H1 (cell line): ENCODE measurements around the gene SPTBN1. TPM values are rescaled to one million over a fixed set of nuclear protein-coding genes. Genes with fewer than 3 reads are reported as not detected.

ENCODE experiments used
- CTCF ChIA-PET: fragments of 300-600 bp; sonication (Branson Sonifier 250); formaldehyde crosslinking; loops from one replicate; lab custom pipeline; 2021; ENCODE audit not compliant: partially characterized antibody; lab: Charles Lee
- POLR2A ChIA-PET: fragments of 300-600 bp; sonication (Branson Sonifier 250); formaldehyde crosslinking; loops from one replicate; lab custom pipeline; 2021; ENCODE audit warnings: inconsistent platforms; ENCODE audit not compliant: partially characterized antibody; lab: Charles Lee
- DNase-seq, 2 experiments: peaks; one replicate each; pipeline versions ENCODE4 v3.0.0 to v3.0.0-alpha.2; 2010 to 2022; ENCODE audit warnings: low spot score in 2 of 2, low read depth in 1 of 2, mixed read lengths in 1 of 2
- FAIRE-seq: peaks from 2 replicates; lab custom pipeline; 2011; peaks lifted over from hg19 to GRCh38; lab: Jason Lieb, UNC
- H2AFZ ChIP-seq: 2 replicates; pipeline ENCODE4 v1.8.1; 2012; ENCODE audit warnings: low read length, inconsistent platforms
- H2AK5ac ChIP-seq: 2 replicates; pipeline ENCODE4 v1.6.1; 2013; ENCODE audit warnings: low read depth, low read length
- H2BK120ac ChIP-seq: replicated peaks from 2 replicates; pipeline ENCODE3; 2013; ENCODE audit warnings: low read depth, low read length, inconsistent platforms
- H2BK12ac ChIP-seq: 2 replicates; pipeline ENCODE4 v1.6.1; 2013; ENCODE audit warnings: low read depth, low read length
- H2BK15ac ChIP-seq: 2 replicates; pipeline ENCODE4 v1.6.1; 2013; ENCODE audit warnings: low read length
- H2BK20ac ChIP-seq: 2 replicates; pipeline ENCODE4 v1.6.1; 2013; ENCODE audit warnings: low read length
- H2BK5ac ChIP-seq: 2 replicates; pipeline ENCODE4 v1.6.1; 2013; ENCODE audit warnings: low read depth, low read length
- H3K14ac ChIP-seq: 2 replicates; pipeline ENCODE4 v1.6.1; 2013; ENCODE audit warnings: inconsistent platforms; ENCODE audit not compliant: insufficient read length
- H3K18ac ChIP-seq: 2 replicates; pipeline ENCODE4 v1.6.1; 2013; ENCODE audit warnings: low read length; ENCODE audit errors: extremely low read depth
- H3K23ac ChIP-seq: 2 replicates; pipeline ENCODE4 v1.6.1; 2013; ENCODE audit warnings: inconsistent platforms; ENCODE audit not compliant: insufficient read length
- H3K23me2 ChIP-seq: 2 replicates; pipeline ENCODE4 v1.6.1; 2013; ENCODE audit warnings: low read depth, low read length
- H3K27ac ChIP-seq: 2 replicates; pipeline ENCODE4 v1.6.1; 2011; ENCODE audit warnings: low read depth, low read length, inconsistent platforms
- H3K27me3 ChIP-seq, 4 experiments: replicated peaks in 1 of 4; 1 replicate in 1 of 4; 2 replicates in 3 of 4; pipeline versions ENCODE4 v1.6.1 to v1.8.1; 2011 to 2013; ENCODE audit warnings: low read length in 3 of 4, mild to moderate bottlenecking in 3 of 4, inconsistent platforms in 2 of 4, mixed read lengths in 2 of 4, moderate library complexity in 1 of 4; ENCODE audit not compliant: control insufficient read depth in 3 of 4, insufficient read depth in 3 of 4; ENCODE audit errors: extremely low read depth in 1 of 4
- H3K36me3 ChIP-seq, 4 experiments: 2 replicates each; pipeline versions ENCODE4 v1.6.1 to v1.8.1; 2011 to 2013; ENCODE audit warnings: mild to moderate bottlenecking in 4 of 4, low read length in 3 of 4, moderate library complexity in 2 of 4, control low read depth in 1 of 4, inconsistent platforms in 1 of 4; ENCODE audit not compliant: insufficient read depth in 4 of 4, control insufficient read depth in 2 of 4
- H3K4ac ChIP-seq: replicated peaks from 2 replicates; pipeline ENCODE3; 2013; ENCODE audit warnings: low read length, low read depth, mixed read lengths, inconsistent platforms; ENCODE audit not compliant: insufficient read length
- H3K4me1 ChIP-seq, 4 experiments: replicated peaks in 1 of 4; 1 replicate in 1 of 4; 2 replicates in 3 of 4; pipeline versions ENCODE4 v1.6.1 to v1.8.1; 2011 to 2013; ENCODE audit warnings: low read length in 3 of 4, inconsistent platforms in 2 of 4, mixed read lengths in 1 of 4; ENCODE audit not compliant: insufficient read depth in 4 of 4, control insufficient read depth in 3 of 4
- H3K4me2 ChIP-seq, 2 experiments: 2 replicates each; pipeline versions ENCODE4 v1.6.1 to v1.8.1; 2011 to 2013; ENCODE audit warnings: low read depth in 2 of 2, low read length in 2 of 2, control low read depth in 1 of 2, inconsistent platforms in 1 of 2, mild to moderate bottlenecking in 1 of 2; ENCODE audit not compliant: insufficient read depth in 1 of 2
- H3K4me3 ChIP-seq, 4 experiments: fragments of 200-600, 300-600 bp in 1 of 4; sonication (generic), shearing (Covaris generic), sonication (Bioruptor Twin) in 1 of 4; 2 replicates each; pipeline versions ENCODE4 v1.5.1 to v1.8.1; 2011 to 2016; ENCODE audit warnings: low read length in 4 of 4, low read depth in 3 of 4, control low read depth in 2 of 4, inconsistent platforms in 2 of 4, mild to moderate bottlenecking in 2 of 4, mixed read lengths in 1 of 4, moderate library complexity in 1 of 4; ENCODE audit not compliant: insufficient read depth in 2 of 4; ENCODE audit errors: extremely low read depth in 1 of 4
- H3K56ac ChIP-seq: replicated peaks from 2 replicates; pipeline ENCODE3; 2013; ENCODE audit warnings: low read depth, mild to moderate bottlenecking, mixed read lengths, low read length, inconsistent platforms; ENCODE audit not compliant: insufficient read length
- H3K79me1 ChIP-seq: 2 replicates; pipeline ENCODE4 v1.6.1; 2013; ENCODE audit warnings: low read depth, low read length, control low read depth
- H3K79me2 ChIP-seq, 2 experiments: 2 replicates each; pipeline versions ENCODE4 v1.6.1 to v1.8.1; 2012 to 2013; ENCODE audit warnings: low read length in 2 of 2, mild to moderate bottlenecking in 2 of 2, inconsistent platforms in 1 of 2; ENCODE audit not compliant: insufficient read depth in 2 of 2, control insufficient read depth in 1 of 2
- H3K9ac ChIP-seq, 4 experiments: replicated peaks in 1 of 4; 1 replicate in 1 of 4; 2 replicates in 3 of 4; pipeline versions ENCODE4 v1.6.1 to v1.8.1; 2011 to 2013; ENCODE audit warnings: low read depth in 3 of 4, low read length in 3 of 4, control low read depth in 2 of 4, mild to moderate bottlenecking in 2 of 4, moderate library complexity in 2 of 4, inconsistent platforms in 1 of 4; ENCODE audit errors: extremely low read depth in 1 of 4
- H3K9me3 ChIP-seq, 2 experiments: 2 replicates each; pipeline versions ENCODE4 v1.6.1 to v1.8.1; 2012 to 2013; ENCODE audit warnings: mild to moderate bottlenecking in 2 of 2, moderate library complexity in 2 of 2, control low read depth in 1 of 2, inconsistent platforms in 1 of 2, low read depth in 1 of 2, low read length in 1 of 2, mixed read lengths in 1 of 2; ENCODE audit not compliant: insufficient read depth in 2 of 2
- H4K20me1 ChIP-seq, 2 experiments: replicated peaks in 1 of 2; 2 replicates each; pipeline versions ENCODE3 to v1.8.1; 2011 to 2013; ENCODE audit warnings: inconsistent platforms in 2 of 2, low read length in 2 of 2, mild to moderate bottlenecking in 1 of 2; ENCODE audit not compliant: insufficient read depth in 2 of 2, control insufficient read depth in 1 of 2
- H4K5ac ChIP-seq: 2 replicates; pipeline ENCODE4 v1.6.1; 2013; ENCODE audit warnings: low read length, low read depth, mixed read lengths, inconsistent platforms; ENCODE audit not compliant: insufficient read length
- H4K8ac ChIP-seq: 2 replicates; pipeline ENCODE4 v1.8.0; 2013; ENCODE audit warnings: mild to moderate bottlenecking, moderate library complexity, low read length, inconsistent platforms; ENCODE audit not compliant: insufficient read depth; ENCODE audit errors: extremely low read depth
- H4K91ac ChIP-seq: replicated peaks from 2 replicates; pipeline ENCODE3; 2013; ENCODE audit warnings: low read length, mixed read lengths, inconsistent platforms; ENCODE audit not compliant: insufficient read length
- CTBP2 ChIP-seq: IDR thresholded peaks from 2 replicates; pipeline ENCODE4 v1.7.0; 2011; ENCODE audit warnings: borderline replicate concordance, mild to moderate bottlenecking, moderate library complexity, mixed read lengths, low read length; ENCODE audit not compliant: insufficient read depth, insufficient read length
- EZH2 ChIP-seq: fragments of 200-600 bp; sonication (generic); IDR thresholded peaks from 2 replicates; pipeline ENCODE4 v1.7.1; 2012; ENCODE audit warnings: low read depth, mild to moderate bottlenecking, moderate library complexity, low read length, inconsistent platforms; ENCODE audit not compliant: severe bottlenecking
- FOSL1 ChIP-seq: IDR thresholded peaks from 2 replicates; pipeline ENCODE4 v1.6.1; 2011; ENCODE audit warnings: mild to moderate bottlenecking, low read depth, low read length, moderate library complexity; ENCODE audit not compliant: insufficient read depth
- MAFK ChIP-seq: IDR thresholded peaks from 2 replicates; pipeline ENCODE4 v1.6.1; 2012; ENCODE audit warnings: low read depth, mild to moderate bottlenecking, improper control_type of control experiment, low read length
- NRF1 ChIP-seq: IDR thresholded peaks from 2 replicates; pipeline ENCODE4 v1.6.1; 2011; ENCODE audit warnings: mild to moderate bottlenecking, low read depth, low read length, improper control_type of control experiment
- RNF2 ChIP-seq: fragments of 200-900, 300-1000 bp; sonication (generic); IDR thresholded peaks from 2 replicates; pipeline ENCODE4 v1.7.1; 2016; ENCODE audit warnings: borderline replicate concordance, low read depth, mild to moderate bottlenecking, antibody characterized with exemption, low read length; ENCODE audit not compliant: poor library complexity, severe bottlenecking; ENCODE audit errors: missing control alignments
- SIN3A ChIP-seq, 2 experiments: IDR thresholded peaks in 1 of 2; conservative IDR thresholded peaks in 1 of 2; 2 replicates each; pipeline ENCODE4 v1.6.1; 2011 to 2012; ENCODE audit warnings: low read length in 2 of 2, improper control_type of control experiment in 1 of 2, low read depth in 1 of 2, mild to moderate bottlenecking in 1 of 2
- SP4 ChIP-seq: IDR thresholded peaks from 2 replicates; pipeline ENCODE4 v1.6.1; 2012; ENCODE audit warnings: low read length, inconsistent platforms
- SRF ChIP-seq: IDR thresholded peaks from 2 replicates; pipeline ENCODE4 v1.6.1; 2011; ENCODE audit warnings: mild to moderate bottlenecking, low read depth, low read length, moderate library complexity
- WGBS, 2 experiments: shearing (Covaris generic) in 1 of 2; methylation state at CpG; one replicate each; pipeline versions ENCODE4 v1.1.6 to v1.1.7; 2013 to 2015; ENCODE audit warnings: low lambda C conversion rate in 2 of 2, mixed read lengths in 2 of 2, inconsistent platforms in 1 of 2, low coverage in 1 of 2, missing lambda C conversion rate in 1 of 2; ENCODE audit not compliant: insufficient replicate concordance in 2 of 2, insufficient coverage in 1 of 2, insufficient read length in 1 of 2; ENCODE audit errors: extremely low coverage in 1 of 2, missing lambda C conversion rate in 1 of 2; 5-methylcytosine and 5-hydroxymethylcytosine counted together
- polyA plus RNA-seq, 7 experiments: library from polyadenylated mRNA; depleted of rRNA in 3 of 7; stranded (reverse) in 5 of 7; unstranded in 2 of 7; fragments of >200 nt in 5 of 7; fragments of 200-250 nt in 2 of 7; gene quantifications; 1 replicate in 5 of 7; 2 replicates in 1 of 7; 4 replicates in 1 of 7; pipeline versions ENCODE4 v1.2.1 to v1.2.3, GENCODE V29; 2011 to 2013; ENCODE audit warnings: missing spikeins in 2 of 7, mixed read lengths in 2 of 7
- total RNA-seq: library from RNA; stranded (reverse); fragmentation: NEBNext Ultra II Directional; extraction: Animal tissue kit (Norgen Biotek cat#: 25700); gene quantifications from 2 replicates; pipeline ENCODE4 v1.2.1, GENCODE V29; 2021
- TF ChIP-seq, protein P1 (sequence below): IDR thresholded peaks from 2 replicates; pipeline ENCODE4 v1.6.1; 2011; ENCODE audit warnings: low read depth, mild to moderate bottlenecking, low read length; ENCODE audit not compliant: insufficient read depth

SPTBN1 gene
- total and polyA plus RNA-seq, 2 of the 8 experiments (the other 6 are each of a cell fraction or from before 2014, with no cell fraction given), result 31.8 to 180 TPM

DNA sequence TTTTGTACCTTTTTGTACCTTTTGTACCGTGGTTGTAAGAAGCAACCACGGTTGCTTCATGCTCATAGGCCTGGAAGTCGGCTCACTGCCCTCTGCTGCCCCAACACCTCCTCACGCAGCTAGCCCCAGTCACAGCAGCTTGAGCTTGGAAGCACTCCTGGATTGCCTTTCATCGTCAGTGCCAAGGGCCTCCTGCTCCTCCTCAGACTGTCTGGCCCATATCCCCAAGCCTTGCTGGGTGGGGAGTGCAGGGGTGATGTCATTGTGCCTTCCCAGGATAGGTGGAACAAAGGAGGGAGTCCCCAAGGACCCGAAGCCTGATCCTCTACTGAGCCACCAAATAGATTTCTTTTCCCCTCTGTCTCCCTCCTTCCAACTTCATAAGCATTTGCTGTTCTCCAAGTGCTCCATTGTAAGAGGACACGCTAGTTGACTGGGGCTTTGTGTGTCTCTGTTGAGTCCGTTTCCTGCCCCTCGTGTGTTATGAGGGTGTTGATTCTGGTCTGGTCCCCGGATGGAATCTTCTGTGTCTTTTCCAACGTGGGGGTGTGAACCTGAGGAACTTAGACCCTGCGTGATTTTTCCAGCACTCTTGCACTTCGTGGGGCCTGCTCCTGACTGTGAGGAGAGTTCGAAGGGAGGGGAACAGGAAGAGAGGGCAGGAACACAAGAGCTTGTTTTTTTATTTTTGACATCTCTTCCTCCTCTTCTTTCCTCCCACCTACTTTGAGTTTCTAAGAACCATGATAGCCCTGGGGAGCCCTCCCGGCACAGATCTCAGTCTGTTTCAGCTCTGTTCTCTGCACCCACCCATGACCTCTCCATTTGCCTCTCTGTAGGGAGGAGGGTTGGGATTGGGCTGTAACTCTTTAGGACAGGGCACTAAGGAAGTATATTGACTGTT is 140.1 kb downstream of the SPTBN1 start:
- no peak for TF ChIP-seq NRF1
- no peak for TF ChIP-seq MAFK
- no peak for TF ChIP-seq CTBP2
- no peak for TF ChIP-seq RNF2
- no peak for TF ChIP-seq SRF
- TF ChIP-seq SIN3A (conservative IDR thresholded peaks at IDR 0.05 in 1 of 2, IDR thresholded peaks at IDR 0.05 in 1 of 2; ENCODE audit: low read depth in 1 of 2, low read length in 2 of 2), result no peak
- no peak for TF ChIP-seq EZH2
- no peak for TF ChIP-seq FOSL1
- TF ChIP-seq, protein P1, sequence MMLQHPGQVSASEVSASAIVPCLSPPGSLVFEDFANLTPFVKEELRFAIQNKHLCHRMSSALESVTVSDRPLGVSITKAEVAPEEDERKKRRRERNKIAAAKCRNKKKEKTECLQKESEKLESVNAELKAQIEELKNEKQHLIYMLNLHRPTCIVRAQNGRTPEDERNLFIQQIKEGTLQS, result no peak
- TF ChIP-seq SP4, result no peak
- H4K5ac ChIP-seq, result no peak overlapping the region
- DNase-seq (no peak), FAIRE-seq (no peak)
- no peak overlapping the region for H3K9ac ChIP-seq
- H3K27me3 ChIP-seq, result no peaks in the 10 kb centered on the region
- no peak overlapping the region for H3K4me3 ChIP-seq
- H3K14ac ChIP-seq, result no peak overlapping the region
- H3K4me2 ChIP-seq, result no peak overlapping the region
- H3K4me1 ChIP-seq, result peaks cover 0 to 7% (median 1%) of the 10 kb centered on the region in 4 experiments; a peak in 1 of 7 replicates
- H2BK5ac ChIP-seq, result no peak overlapping the region
- no peak overlapping the region for H3K4ac ChIP-seq
- H4K8ac ChIP-seq, result no peak overlapping the region
- H3K79me2 ChIP-seq, result peaks cover 0 to 95% of the 10 kb centered on the region in 2 experiments; a peak in 3 of 4 replicates
- H3K27ac ChIP-seq, result no peak overlapping the region
- H4K91ac ChIP-seq, result no peak overlapping the region
- peaks cover 24% of the 10 kb centered on the region for H3K79me1 ChIP-seq
- no peaks in the 10 kb centered on the region for H3K23me2 ChIP-seq
- H2BK120ac ChIP-seq, result no peak overlapping the region
- no peaks in the 10 kb centered on the region for H3K9me3 ChIP-seq
- no peak overlapping the region for H3K56ac ChIP-seq
- POLR2A ChIA-PET, result interaction anchor here (0.6 to 1.8 kb wide), 2 partner anchors 36 to 37 kb away, joined by 3 to 5 read pairs; no protein-coding TSS in a partner anchor
- H4K20me1 ChIP-seq, result peaks cover 7 to 14% of the 10 kb centered on the region in 2 experiments
- peaks cover 0 to 13% (median 8%) of the 10 kb centered on the region in 4 experiments; a peak in 6 of 8 replicates for H3K36me3 ChIP-seq
- no peak overlapping the region for H2BK12ac ChIP-seq
- H2BK15ac ChIP-seq, result no peak overlapping the region
- H3K18ac ChIP-seq, result no peak overlapping the region
- CTCF ChIA-PET, result interaction anchor here (1.0 to 1.6 kb wide), 5 partner anchors 15 to 108 kb away, joined by 3 to 6 read pairs (median 3); no protein-coding TSS in a partner anchor
- no peak overlapping the region for H3K23ac ChIP-seq
- no peak overlapping the region for H2BK20ac ChIP-seq
- no peak overlapping the region for H2AFZ ChIP-seq
- no peak overlapping the region for H2AK5ac ChIP-seq
- WGBS, 2 experiments, result 81% methylated on average over 14 of the region's 15 CpGs; no CpG with 5 or more reads in 1 of the 2 experiments
